Measurements from ENCODE around the gene BHLHA15. TPM values are rescaled to one million over a fixed set of nuclear protein-coding genes. Genes with fewer than 3 reads are reported as not detected.

Gene BHLHA15
- total and polyA plus RNA-seq, 2 of the 13 experiments (the other 11 are each of a cell fraction or from before 2014, with no cell fraction given), result 1.9 to 6.1 TPM

GRCh38 chr7:98186452-98187137, 24.6 kb upstream of the BHLHA15 start:
- H3K36me3 ChIP-seq (replicated peaks in 1 of 2; ENCODE audit: control insufficient read depth in 1 of 2, insufficient read depth in 2 of 2, low read length in 2 of 2), result peaks cover 11 to 55% of the 10 kb centered on the region in 2 experiments; a peak in 4 of 5 replicates
- ATAC-seq (no peak), FAIRE-seq (no peak), DNase-seq (ENCODE audit: low spot score) (no peak)
- H3K9ac ChIP-seq (ENCODE audit: insufficient read depth, low read depth, low read length), result no peak overlapping the region
- CTCF ChIA-PET (ENCODE audit: low intra/inter-chr PET ratio, low total read pairs), result no interaction called here
- H2AFZ ChIP-seq (ENCODE audit: low read length), result no peak overlapping the region
- no TSS peak for BruUV-seq (replicated peaks)
- H3K79me2 ChIP-seq (ENCODE audit: insufficient read depth, low read length), result no peaks in the 10 kb centered on the region
- intact Hi-C loops (cut with micrococcal nuclease; ENCODE audit: unreplicated experiment) (no loop called here), in situ Hi-C loops (cut with HindIII; ENCODE audit: extremely low pct_ligation_motif_present, low pct_unique_long_range_greater_than_20kb) (no loop called here)
- no peak for TF ChIP-seq ESRRA (CRISPR knock-in tag; IDR thresholded peaks at IDR 0.05; ENCODE audit: low read depth)
- TF ChIP-seq ZSCAN12 (CRISPR knock-in tag; IDR thresholded peaks at IDR 0.05), result no peak
- no peak for TF ChIP-seq MEIS2 (CRISPR knock-in tag; IDR thresholded peaks at IDR 0.05)
- TF ChIP-seq HDAC2 (CRISPR knock-in tag; IDR thresholded peaks at IDR 0.05), result no peak
- TF ChIP-seq MTERF4 (CRISPR knock-in tag; IDR thresholded peaks at IDR 0.05), result no peak
- TF ChIP-seq SUZ12 (IDR thresholded peaks at IDR 0.05; ENCODE audit: low read depth, low read length), result no peak
- no peak for TF ChIP-seq MED13 (CRISPR knock-in tag; IDR thresholded peaks at IDR 0.05)
- H3K27ac ChIP-seq (ENCODE audit: extremely low read length, insufficient read depth, low read length), result no peak overlapping the region
- 91% methylated on average over 9 of the region's 9 CpGs for WGBS (ENCODE audit: low lambda C conversion rate)
- no peaks in the 10 kb centered on the region for H3K27me3 ChIP-seq (ENCODE audit: control insufficient read depth in 1 of 2, insufficient read depth in 2 of 2, low read length in 2 of 2)
- 0 out of 2 replicates have a peak, but pooled peaks cover 3% of the 10 kb centered on the region for H4K20me1 ChIP-seq (ENCODE audit: insufficient read depth, low read length)
- H3K4me2 ChIP-seq (ENCODE audit: low read depth, low read length), result no peak overlapping the region
- H3K9me3 ChIP-seq (ENCODE audit: low read length), result no peaks in the 10 kb centered on the region
- no peaks in the 10 kb centered on the region for H3K4me1 ChIP-seq (ENCODE audit: insufficient read depth, low read length)
- POLR2A ChIA-PET, result no interaction called here
- H3K4me3 ChIP-seq (replicated peaks in 1 of 3; ENCODE audit: insufficient read depth in 1 of 3, low read depth in 2 of 3, low read length in 3 of 3), result no peak overlapping the region

GRCh38 chr7:98187138-98187502, 24.1 kb upstream of the BHLHA15 start:
- intact Hi-C loops (cut with micrococcal nuclease; ENCODE audit: unreplicated experiment) (no loop called here), in situ Hi-C loops (cut with HindIII; ENCODE audit: extremely low pct_ligation_motif_present, low pct_unique_long_range_greater_than_20kb) (no loop called here)
- DNase-seq (ENCODE audit: low spot score), result no peak
- ATAC-seq, result no peak
- Histone ChIP-seq H3K9ac (ENCODE audit: insufficient read depth, low read depth, low read length) (no peak overlapping the region), H3K4me1 (ENCODE audit: insufficient read depth, low read length) (no peaks in the 10 kb centered on the region), H3K4me2 (ENCODE audit: low read depth, low read length) (no peak overlapping the region), H3K27me3 (ENCODE audit: control insufficient read depth in 1 of 2, insufficient read depth in 2 of 2, low read length in 2 of 2) (no peaks in the 10 kb centered on the region), H3K79me2 (ENCODE audit: insufficient read depth, low read length) (no peaks in the 10 kb centered on the region), H3K27ac (ENCODE audit: extremely low read length, insufficient read depth, low read length) (no peak overlapping the region), H4K20me1 (ENCODE audit: insufficient read depth, low read length) (0 out of 2 replicates have a peak, but pooled peaks cover 3% of the 10 kb centered on the region), H3K36me3 (replicated peaks in 1 of 2; ENCODE audit: control insufficient read depth in 1 of 2, insufficient read depth in 2 of 2, low read length in 2 of 2) (peaks cover 13 to 60% of the 10 kb centered on the region in 2 experiments; a peak in 4 of 5 replicates), H2AFZ (ENCODE audit: low read length) (no peak overlapping the region), H3K4me3 (replicated peaks in 1 of 3; ENCODE audit: insufficient read depth in 1 of 3, low read depth in 2 of 3, low read length in 3 of 3) (no peak overlapping the region), H3K9me3 (ENCODE audit: low read length) (no peaks in the 10 kb centered on the region)
- CTCF ChIA-PET (ENCODE audit: low intra/inter-chr PET ratio, low total read pairs), result no interaction called here
- BruUV-seq (replicated peaks), result no TSS peak
- POLR2A ChIA-PET, result no interaction called here
- 93% methylated on average over 1 of the region's 1 CpG for WGBS (ENCODE audit: low lambda C conversion rate)
- FAIRE-seq, result no peak
- TF ChIP-seq ZNF670 (CRISPR knock-in tag; IDR thresholded peaks at IDR 0.05; ENCODE audit: borderline replicate concordance), result no peak
- TF ChIP-seq SNAPC2 (CRISPR knock-in tag; IDR thresholded peaks at IDR 0.05), result no peak
- TF ChIP-seq EZH2 (conservative IDR thresholded peaks at IDR 0.05; ENCODE audit: low read depth, low read length), result no peak
- no peak for TF ChIP-seq ZFP36 (IDR thresholded peaks at IDR 0.05; ENCODE audit: borderline replicate concordance, low read depth, low read length, partially characterized antibody)
- no peak for TF ChIP-seq ZNF513 (CRISPR knock-in tag; conservative IDR thresholded peaks at IDR 0.05)
- TF ChIP-seq TOPORS (CRISPR knock-in tag; IDR thresholded peaks at IDR 0.05), result no peak
- TF ChIP-seq MED8 (CRISPR knock-in tag; IDR thresholded peaks at IDR 0.05; ENCODE audit: insufficient replicate concordance), result no peak
- TF ChIP-seq TERF1 (CRISPR knock-in tag; IDR thresholded peaks at IDR 0.05), result no peak
- TF ChIP-seq AKAP8 (CRISPR knock-in tag; IDR thresholded peaks at IDR 0.05), result no peak

Measured in HepG2 (cell line).